Cortex of kidney (tissue), 1 donor: Measurements from ENCODE around the gene ASZ1.

Source experiments
- DNase-seq: peaks from one replicate; lab custom pipeline; 2025; lab: John Stamatoyannopoulos, UW

ASZ1 gene

GRCh38 chr7:117338020-117338419 is 89.3 kb downstream of the ASZ1 start:
- no peak for DNase-seq

DNA sequence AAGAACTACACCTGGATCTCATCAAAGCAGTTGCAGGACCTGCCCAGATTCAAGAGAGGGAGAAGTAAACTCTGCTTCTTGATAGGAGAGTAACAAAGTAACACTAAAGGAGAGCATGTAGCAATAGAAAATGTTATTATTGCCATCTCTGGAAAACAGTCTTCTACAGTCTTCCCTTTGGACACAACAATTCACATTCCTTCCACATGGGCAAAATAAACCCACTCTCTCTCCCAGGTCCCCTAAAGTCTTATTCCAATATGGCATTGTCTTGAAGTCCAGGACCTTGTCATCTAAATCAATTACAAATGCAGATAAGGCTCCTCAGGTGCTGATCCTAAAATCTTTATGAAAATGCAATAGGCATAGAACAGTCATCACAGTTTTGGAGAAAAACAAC is 94.1 kb downstream of the ASZ1 start:
- DNase-seq, result no peak

DNA sequence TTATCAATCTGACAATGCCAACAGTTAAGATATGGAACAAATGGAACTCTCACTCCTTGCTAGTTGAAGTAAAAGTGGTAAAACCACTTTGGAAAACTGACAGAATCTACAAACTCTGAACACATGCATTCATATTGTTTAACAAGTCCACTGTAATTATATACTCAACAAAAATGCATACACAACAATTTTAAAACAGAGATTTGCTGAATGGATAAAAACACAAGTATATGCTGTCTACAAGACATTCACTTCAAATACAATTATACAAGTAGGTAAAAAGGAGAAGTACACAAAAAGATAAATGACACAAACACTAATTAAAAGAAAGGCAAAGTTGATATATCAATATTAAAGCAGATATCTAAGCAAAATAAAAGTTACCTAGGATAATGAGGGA is 95.3 kb downstream of the ASZ1 start:
- no peak for DNase-seq

DNA sequence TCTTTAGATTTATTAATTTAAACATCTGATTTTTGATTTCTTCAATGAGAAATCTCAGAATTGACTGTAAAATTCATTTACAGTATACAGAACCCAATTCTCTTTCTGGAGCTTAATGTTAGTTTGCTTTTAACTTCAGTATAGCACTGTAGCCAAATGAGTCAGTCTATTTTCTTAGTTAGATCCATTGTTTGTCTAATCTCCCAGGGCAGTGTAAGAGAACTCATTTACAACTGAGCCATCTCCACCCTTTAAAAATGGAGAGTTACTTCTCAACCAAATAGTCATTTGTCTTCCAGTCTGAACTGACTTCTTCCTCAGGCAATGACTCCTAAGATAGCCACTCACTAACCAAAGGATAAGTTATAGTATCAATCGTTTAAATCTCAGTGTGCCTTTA is 101.5 kb downstream of the ASZ1 start:
- no peak for DNase-seq

- DNase-seq, result no peak
Measured at GRCh38 chr7:117324960-117325359, 102.3 kb downstream of the ASZ1 start.

- no peak for DNase-seq
Measured at GRCh38 chr7:117323851-117324711, 103.2 kb downstream of the ASZ1 start.

DNA sequence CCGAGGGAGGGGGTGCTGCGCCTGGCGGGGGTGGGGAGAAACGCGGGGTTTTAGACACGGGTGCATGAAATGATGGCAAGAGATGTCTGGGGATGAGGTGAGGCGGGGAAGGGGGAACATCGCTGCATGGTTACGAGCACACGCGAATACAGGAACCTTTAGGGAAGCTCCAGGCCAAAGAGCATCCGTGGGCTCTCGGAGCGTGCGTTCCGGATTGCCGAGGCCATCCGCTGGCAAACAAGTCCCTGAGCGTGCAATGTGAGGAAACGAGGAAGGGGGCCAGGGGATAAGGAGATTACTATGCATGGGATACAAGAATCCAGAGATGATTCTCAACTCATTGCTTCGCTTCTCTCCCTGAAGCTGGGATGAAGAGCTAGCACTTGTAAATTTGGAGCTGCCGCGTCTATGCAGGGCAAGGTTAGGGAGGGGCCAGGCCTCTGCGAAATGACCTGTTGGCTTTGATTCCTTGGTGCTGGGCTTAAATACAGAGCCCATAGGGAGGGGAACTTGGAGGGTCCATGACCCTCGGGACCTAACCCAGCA is 103.9 kb downstream of the ASZ1 start:
- DNase-seq, result no peak

GRCh38 chr7:117322741-117323304 is 104.5 kb downstream of the ASZ1 start, which contains the start of gene WNT2:
Gene WNT2 (minus strand): TSS chr7:117323058. CDS start chr7:117322989, 69 bp downstream.
- no peak for DNase-seq

GRCh38 chr7:117320523-117320922 is 106.8 kb downstream of the ASZ1 start:
- no peak for DNase-seq

GRCh38 chr7:117319181-117319580 is 108.1 kb downstream of the ASZ1 start:
- DNase-seq, result no peak

DNA sequence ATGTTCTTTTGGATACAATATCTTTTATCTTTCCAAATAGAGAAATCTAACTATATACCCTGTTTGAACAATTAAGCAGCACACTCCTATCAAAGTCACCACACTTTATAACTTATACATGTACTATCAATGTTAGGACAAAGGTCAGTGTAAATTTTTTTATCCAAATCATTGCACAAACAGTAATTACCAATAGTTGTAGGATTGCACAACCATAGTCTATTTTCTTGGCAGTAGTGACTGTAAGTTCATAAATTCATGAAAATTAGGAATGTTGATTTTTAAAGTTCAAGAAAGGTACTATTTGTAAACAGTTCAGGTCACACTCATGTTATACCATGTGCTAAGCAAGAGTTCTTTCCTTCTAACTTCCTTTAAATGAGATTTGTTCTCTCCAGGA is 113.7 kb downstream of the ASZ1 start:
- DNase-seq, result no peak
